ENCODE results near the gene ADH1A.
"Not testable (repeated sequence)": the region's sequence is repeated elsewhere in the genome, so short reads cannot be mapped to it uniquely, and the experiment has no call there.

GRCh38 chr4:99227646-99228045 lies 63.1 kb downstream of the ADH1A start:
- not testable (repeated sequence) for TF ChIP-seq EP300 (IDR thresholded peaks at IDR 0.05); CTCF (IDR thresholded peaks at IDR 0.05); POLR2A (IDR thresholded peaks at IDR 0.05; ENCODE audit: low read depth); POLR2AphosphoS5 (IDR thresholded peaks at IDR 0.05)
